Esophagus muscularis mucosa (tissue), 4 donors: ENCODE data around the gene OR2V2.

Experiments used
- CTCF ChIP-seq, 3 experiments: fragments of 200-600 bp in 2 of 3; fragments of 450-650 bp in 1 of 3; sonication (generic) in 2 of 3; IDR thresholded peaks; one replicate each; pipeline ENCODE4 v1.5.1; 2017 to 2019; ENCODE audit warnings: antibody characterized with exemption in 3 of 3, mild to moderate bottlenecking in 2 of 3, moderate library complexity in 1 of 3
- EP300 ChIP-seq: sonication (generic); formaldehyde crosslinking; IDR thresholded peaks from one replicate; pipeline ENCODE4 v1.6.1; 2017; ENCODE audit warnings: antibody characterized with exemption
- POLR2A ChIP-seq: fragments of 450-650 bp; IDR thresholded peaks from one replicate; pipeline ENCODE4 v1.6.1; 2017; ENCODE audit warnings: antibody characterized with exemption, moderate library complexity, mild to moderate bottlenecking, low read depth

- TF ChIP-seq CTCF (IDR thresholded peaks at IDR 0.05) (no peak), POLR2A (no peak), EP300 (no peak)
Measured at GRCh38 chr5:181194489-181195248, 47.3 kb downstream of the OR2V2 start.
